GM18526 (cell line): ENCODE data around the gene RGS3.

Source experiments
- POLR2A ChIP-seq: IDR thresholded peaks from 3 replicates; pipeline ENCODE4 v1.6.1; 2011; ENCODE audit not compliant: insufficient read length; ENCODE audit errors: extremely low read depth

The RGS3 gene

GRCh38 chr9:113570749-113571711 is 107.5 kb downstream of the RGS3 start:
- no peak for TF ChIP-seq POLR2A

GRCh38 chr9:113572076-113572861 is 108.7 kb downstream of the RGS3 start:
- TF ChIP-seq POLR2A: no peak

- TF ChIP-seq POLR2A: no peak
These were observed 109.8 kb downstream of the RGS3 start for GRCh38 chr9:113573046-113573958.

- no peak for TF ChIP-seq POLR2A
These were observed 110.4 kb downstream of the RGS3 start for GRCh38 chr9:113573959-113574352.

- TF ChIP-seq POLR2A: no peak
These were observed 111.1 kb downstream of the RGS3 start for GRCh38 chr9:113574441-113575262.

- TF ChIP-seq POLR2A: no peak
These were observed 114.2 kb downstream of the RGS3 start for GRCh38 chr9:113577525-113578261.

- no peak for TF ChIP-seq POLR2A
These were observed 114.8 kb downstream of the RGS3 start for GRCh38 chr9:113578279-113578865.

- TF ChIP-seq POLR2A: no peak
These were observed 115.4 kb downstream of the RGS3 start for GRCh38 chr9:113578882-113579282.

GRCh38 chr9:113579283-113580040 is 115.9 kb downstream of the RGS3 start:
- TF ChIP-seq POLR2A: no peak

GRCh38 chr9:113580041-113580953 is 116.8 kb downstream of the RGS3 start:
- TF ChIP-seq POLR2A: no peak

- no peak for TF ChIP-seq POLR2A
These were observed 117.4 kb downstream of the RGS3 start for GRCh38 chr9:113580954-113581311.

- TF ChIP-seq POLR2A: no peak
These were observed 118.6 kb downstream of the RGS3 start for GRCh38 chr9:113581865-113582697.
